WTC11 (cell line): ENCODE measurements around the gene GZF1. TPM values are rescaled to one million over a fixed set of nuclear protein-coding genes. Genes with fewer than 3 reads are reported as not detected.

Source experiments
- ATAC-seq: fragments of 200-7000 bp; cut with Tn5 transposase; 2 replicates; pipeline ENCODE4 v1.10.0; 2021; ENCODE audit warnings: mild to moderate bottlenecking, moderate library complexity
- CTCF ChIA-PET: fragments of 300-600 bp; sonication (Branson Sonifier 250); formaldehyde crosslinking; loops from one replicate; lab custom pipeline; 2021; ENCODE audit warnings: antibody characterized with exemption; lab: Charles Lee
- POLR2A ChIA-PET: fragments of 350-600 bp; sonication (Branson Sonifier 250); formaldehyde crosslinking; loops from one replicate; lab custom pipeline; 2021; ENCODE audit warnings: antibody characterized with exemption; lab: Charles Lee
- DNase-seq: peaks from one replicate; pipeline ENCODE4 v3.0.0; 2021; ENCODE audit warnings: low spot score
- H3K27ac Mint-ChIP-seq: 2 replicates; pipeline ENCODE4 v1.8.0; 2021; ENCODE audit warnings: mixed read lengths
- H3K27me3 Mint-ChIP-seq: 2 replicates; pipeline ENCODE4 v1.8.0; 2021; ENCODE audit warnings: low read depth, mild to moderate bottlenecking, moderate library complexity, mixed read lengths
- H3K36me3 Mint-ChIP-seq: 2 replicates; pipeline ENCODE4 v1.8.0; 2021; ENCODE audit warnings: mixed read lengths
- H3K4me1 Mint-ChIP-seq: 2 replicates; pipeline ENCODE4 v1.8.0; 2022; ENCODE audit warnings: mixed read lengths
- H3K4me3 Mint-ChIP-seq: 2 replicates; pipeline ENCODE4 v1.8.0; 2021; ENCODE audit warnings: mild to moderate bottlenecking, moderate library complexity, mixed read lengths
- H3K9me3 Mint-ChIP-seq: 2 replicates; pipeline ENCODE4 v1.8.0; 2021; ENCODE audit warnings: mixed read lengths
- AR ChIP-seq: fragments of 250-450 bp; sonication (Bioruptor Pico); IDR thresholded peaks from 2 replicates; pipeline ENCODE4 v1.9.0; 2021; ENCODE audit warnings: mild to moderate bottlenecking
- ATF1 ChIP-seq: sonication (generic); formaldehyde crosslinking; IDR thresholded peaks from 2 replicates; pipeline ENCODE4 v1.8.1; 2023; ENCODE audit warnings: mild to moderate bottlenecking, moderate library complexity, missing genetic modification reagents
- CREB1 ChIP-seq: sonication (generic); formaldehyde crosslinking; IDR thresholded peaks from 2 replicates; pipeline ENCODE4 v1.8.0; 2023; ENCODE audit warnings: mild to moderate bottlenecking, missing genetic modification reagents
- E2F1 ChIP-seq: sonication (generic); formaldehyde crosslinking; IDR thresholded peaks from 2 replicates; pipeline ENCODE4 v1.8.0; 2022; ENCODE audit warnings: mild to moderate bottlenecking, missing genetic modification reagents
- FOXP1 ChIP-seq: sonication (generic); formaldehyde crosslinking; IDR thresholded peaks from 2 replicates; pipeline ENCODE4 v1.8.0; 2022; ENCODE audit warnings: missing genetic modification reagents, mild to moderate bottlenecking, moderate library complexity, borderline replicate concordance
- MXD4 ChIP-seq: fragments of 250-450 bp; sonication (Bioruptor Pico); IDR thresholded peaks from 2 replicates; pipeline ENCODE4 v1.8.0; 2021; ENCODE audit warnings: mild to moderate bottlenecking, moderate library complexity, borderline replicate concordance
- OVOL2 ChIP-seq: fragments of 250-450 bp; sonication (Bioruptor Pico); IDR thresholded peaks from 2 replicates; pipeline ENCODE4 v1.9.0; 2021; ENCODE audit warnings: mild to moderate bottlenecking, borderline replicate concordance
- PRDM15 ChIP-seq: sonication (generic); formaldehyde crosslinking; IDR thresholded peaks from 2 replicates; pipeline ENCODE4 v1.8.0; 2022; ENCODE audit warnings: missing genetic modification reagents
- SMAD4 ChIP-seq: sonication (generic); formaldehyde crosslinking; IDR thresholded peaks from 2 replicates; pipeline ENCODE4 v1.8.0; 2022; ENCODE audit warnings: mild to moderate bottlenecking, missing genetic modification reagents
- SOX15 ChIP-seq: fragments of 250-450 bp; sonication (Bioruptor Pico); IDR thresholded peaks from 2 replicates; pipeline ENCODE4 v1.9.0; 2021; ENCODE audit warnings: mild to moderate bottlenecking
- TCF7 ChIP-seq: sonication (generic); formaldehyde crosslinking; IDR thresholded peaks from 2 replicates; pipeline ENCODE4 v1.8.0; 2022; ENCODE audit warnings: mild to moderate bottlenecking, low read depth, missing genetic modification reagents, moderate library complexity
- ZBTB21 ChIP-seq: sonication (generic); formaldehyde crosslinking; IDR thresholded peaks from 2 replicates; pipeline ENCODE4 v1.8.1; 2023; ENCODE audit warnings: mild to moderate bottlenecking, missing genetic modification reagents, borderline replicate concordance
- ZNF396 ChIP-seq: fragments of 250-450 bp; sonication (Bioruptor Pico); IDR thresholded peaks from 2 replicates; pipeline ENCODE4 v1.8.0; 2021; ENCODE audit warnings: mild to moderate bottlenecking, moderate library complexity, borderline replicate concordance
- ZNF416 ChIP-seq: fragments of 250-450 bp; sonication (Bioruptor Pico); IDR thresholded peaks from 2 replicates; pipeline ENCODE4 v1.9.0; 2021; ENCODE audit warnings: mild to moderate bottlenecking, inconsistent platforms
- ZNF425 ChIP-seq: fragments of 250-450 bp; sonication (Bioruptor Pico); conservative IDR thresholded peaks from 2 replicates; pipeline ENCODE4 v1.9.0; 2021; ENCODE audit warnings: mild to moderate bottlenecking
- ZSCAN18 ChIP-seq: fragments of 250-450 bp; sonication (Bioruptor Pico); IDR thresholded peaks from 2 replicates; pipeline ENCODE4 v2.1.2; 2022; ENCODE audit warnings: mild to moderate bottlenecking, moderate library complexity
- total RNA-seq: library from RNA; stranded (reverse); gene quantifications from 3 replicates; pipeline ENCODE4 v1.2.3, GENCODE V29; 2021

Gene GZF1
- total RNA-seq, 1 experiment from 2014 or later, result 9.5 TPM

GRCh38 chr20:23367770-23368169, 5.8 kb downstream of the GZF1 start:
- POLR2A ChIA-PET, result no interaction called here
- no peaks in the 10 kb centered on the region for H3K27me3 Mint-ChIP-seq
- no peaks in the 10 kb centered on the region for H3K9me3 Mint-ChIP-seq

GRCh38 chr20:23368316-23369071, 6.5 kb downstream of the GZF1 start:
- TF ChIP-seq ZNF396 (CRISPR knock-in tag), result no peak
- no peak for TF ChIP-seq CREB1 (CRISPR knock-in tag)
- TF ChIP-seq ZNF425 (CRISPR knock-in tag), result no peak
- TF ChIP-seq PRDM15 (CRISPR knock-in tag), result no peak
- no peak for TF ChIP-seq E2F1 (CRISPR knock-in tag)
- TF ChIP-seq ZBTB21, result no peak
- no peak for TF ChIP-seq SMAD4 (CRISPR knock-in tag)
- no peak for TF ChIP-seq ATF1
- no peak for TF ChIP-seq OVOL2 (CRISPR knock-in tag)
- TF ChIP-seq ZNF416 (CRISPR knock-in tag), result no peak
- Mint-ChIP-seq H3K9me3 (no peaks in the 10 kb centered on the region), H3K4me3 (no peak overlapping the region), H3K27me3 (no peaks in the 10 kb centered on the region), H3K27ac (no peak overlapping the region), H3K36me3 (peaks cover 51% of the 10 kb centered on the region), H3K4me1 (peaks cover 5% of the 10 kb centered on the region)
- CTCF ChIA-PET, result no interaction called here
- DNase-seq, result no peak
- POLR2A ChIA-PET, result no interaction called here
- no peak for ATAC-seq

More at GRCh38 chr20:23367770-23368169, 5.8 kb downstream of the GZF1 start:
- CTCF ChIA-PET, result no interaction called here
- H3K4me1 Mint-ChIP-seq, result peaks cover 12% of the 10 kb centered on the region
- H3K27ac Mint-ChIP-seq, result no peak overlapping the region
- H3K4me3 Mint-ChIP-seq, result no peak overlapping the region
- TF ChIP-seq CREB1 (CRISPR knock-in tag), result no peak
- no peak for TF ChIP-seq ZBTB21
- no peak for TF ChIP-seq SOX15 (CRISPR knock-in tag)
- no peak for TF ChIP-seq TCF7
- no peak for TF ChIP-seq FOXP1 (CRISPR knock-in tag)
- TF ChIP-seq AR (CRISPR knock-in tag), result no peak
- TF ChIP-seq ZSCAN18 (CRISPR knock-in tag), result no peak
- no peak for TF ChIP-seq MXD4 (CRISPR knock-in tag)
- DNase-seq (no peak), ATAC-seq (no peak)
- H3K36me3 Mint-ChIP-seq, result peaks cover 49% of the 10 kb centered on the region
